Cardiac fibroblast (primary cell): ENCODE results near the gene S1PR1.

ENCODE experiments used
- DNase-seq, 2 donors: peaks; one replicate each; pipeline versions ENCODE4 v3.0.0 to v3.0.0-alpha.2; 2010; ENCODE audit warnings: low read depth in 2 of 2
- H3K4me3 ChIP-seq, 2 donors: replicated peaks in 1 of 2; 1 replicate in 1 of 2; 2 replicates in 1 of 2; pipeline ENCODE4 v1.5.1; 2011; ENCODE audit warnings: low read depth in 2 of 2, low read length in 2 of 2, mild to moderate bottlenecking in 2 of 2, moderate library complexity in 1 of 2
- TF ChIP-seq, protein P1 (sequence below): IDR thresholded peaks from one replicate; pipeline ENCODE4 v1.5.1; 2011; ENCODE audit warnings: low read depth, mild to moderate bottlenecking, low read length, inconsistent platforms

The S1PR1 gene

DNA sequence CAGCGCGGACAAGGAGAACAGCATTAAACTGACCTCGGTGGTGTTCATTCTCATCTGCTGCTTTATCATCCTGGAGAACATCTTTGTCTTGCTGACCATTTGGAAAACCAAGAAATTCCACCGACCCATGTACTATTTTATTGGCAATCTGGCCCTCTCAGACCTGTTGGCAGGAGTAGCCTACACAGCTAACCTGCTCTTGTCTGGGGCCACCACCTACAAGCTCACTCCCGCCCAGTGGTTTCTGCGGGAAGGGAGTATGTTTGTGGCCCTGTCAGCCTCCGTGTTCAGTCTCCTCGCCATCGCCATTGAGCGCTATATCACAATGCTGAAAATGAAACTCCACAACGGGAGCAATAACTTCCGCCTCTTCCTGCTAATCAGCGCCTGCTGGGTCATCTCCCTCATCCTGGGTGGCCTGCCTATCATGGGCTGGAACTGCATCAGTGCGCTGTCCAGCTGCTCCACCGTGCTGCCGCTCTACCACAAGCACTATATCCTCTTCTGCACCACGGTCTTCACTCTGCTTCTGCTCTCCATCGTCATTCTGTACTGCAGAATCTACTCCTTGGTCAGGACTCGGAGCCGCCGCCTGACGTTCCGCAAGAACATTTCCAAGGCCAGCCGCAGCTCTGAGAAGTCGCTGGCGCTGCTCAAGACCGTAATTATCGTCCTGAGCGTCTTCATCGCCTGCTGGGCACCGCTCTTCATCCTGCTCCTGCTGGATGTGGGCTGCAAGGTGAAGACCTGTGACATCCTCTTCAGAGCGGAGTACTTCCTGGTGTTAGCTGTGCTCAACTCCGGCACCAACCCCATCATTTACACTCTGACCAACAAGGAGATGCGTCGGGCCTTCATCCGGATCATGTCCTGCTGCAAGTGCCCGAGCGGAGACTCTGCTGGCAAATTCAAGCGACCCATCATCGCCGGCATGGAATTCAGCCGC is 2.5 kb downstream of the S1PR1 start:
- TF ChIP-seq, protein P1, sequence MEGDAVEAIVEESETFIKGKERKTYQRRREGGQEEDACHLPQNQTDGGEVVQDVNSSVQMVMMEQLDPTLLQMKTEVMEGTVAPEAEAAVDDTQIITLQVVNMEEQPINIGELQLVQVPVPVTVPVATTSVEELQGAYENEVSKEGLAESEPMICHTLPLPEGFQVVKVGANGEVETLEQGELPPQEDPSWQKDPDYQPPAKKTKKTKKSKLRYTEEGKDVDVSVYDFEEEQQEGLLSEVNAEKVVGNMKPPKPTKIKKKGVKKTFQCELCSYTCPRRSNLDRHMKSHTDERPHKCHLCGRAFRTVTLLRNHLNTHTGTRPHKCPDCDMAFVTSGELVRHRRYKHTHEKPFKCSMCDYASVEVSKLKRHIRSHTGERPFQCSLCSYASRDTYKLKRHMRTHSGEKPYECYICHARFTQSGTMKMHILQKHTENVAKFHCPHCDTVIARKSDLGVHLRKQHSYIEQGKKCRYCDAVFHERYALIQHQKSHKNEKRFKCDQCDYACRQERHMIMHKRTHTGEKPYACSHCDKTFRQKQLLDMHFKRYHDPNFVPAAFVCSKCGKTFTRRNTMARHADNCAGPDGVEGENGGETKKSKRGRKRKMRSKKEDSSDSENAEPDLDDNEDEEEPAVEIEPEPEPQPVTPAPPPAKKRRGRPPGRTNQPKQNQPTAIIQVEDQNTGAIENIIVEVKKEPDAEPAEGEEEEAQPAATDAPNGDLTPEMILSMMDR: no peak
- DNase-seq: no peak
- H3K4me3 ChIP-seq: peak overlapping the region; percentile 8 to 15

DNA sequence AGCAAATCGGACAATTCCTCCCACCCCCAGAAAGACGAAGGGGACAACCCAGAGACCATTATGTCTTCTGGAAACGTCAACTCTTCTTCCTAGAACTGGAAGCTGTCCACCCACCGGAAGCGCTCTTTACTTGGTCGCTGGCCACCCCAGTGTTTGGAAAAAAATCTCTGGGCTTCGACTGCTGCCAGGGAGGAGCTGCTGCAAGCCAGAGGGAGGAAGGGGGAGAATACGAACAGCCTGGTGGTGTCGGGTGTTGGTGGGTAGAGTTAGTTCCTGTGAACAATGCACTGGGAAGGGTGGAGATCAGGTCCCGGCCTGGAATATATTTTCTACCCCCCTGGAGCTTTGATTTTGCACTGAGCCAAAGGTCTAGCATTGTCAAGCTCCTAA is 3.2 kb downstream of the S1PR1 start:
- H3K4me3 ChIP-seq: no peak overlapping the region
- TF ChIP-seq, protein P1: no peak
- no peak for DNase-seq

DNA sequence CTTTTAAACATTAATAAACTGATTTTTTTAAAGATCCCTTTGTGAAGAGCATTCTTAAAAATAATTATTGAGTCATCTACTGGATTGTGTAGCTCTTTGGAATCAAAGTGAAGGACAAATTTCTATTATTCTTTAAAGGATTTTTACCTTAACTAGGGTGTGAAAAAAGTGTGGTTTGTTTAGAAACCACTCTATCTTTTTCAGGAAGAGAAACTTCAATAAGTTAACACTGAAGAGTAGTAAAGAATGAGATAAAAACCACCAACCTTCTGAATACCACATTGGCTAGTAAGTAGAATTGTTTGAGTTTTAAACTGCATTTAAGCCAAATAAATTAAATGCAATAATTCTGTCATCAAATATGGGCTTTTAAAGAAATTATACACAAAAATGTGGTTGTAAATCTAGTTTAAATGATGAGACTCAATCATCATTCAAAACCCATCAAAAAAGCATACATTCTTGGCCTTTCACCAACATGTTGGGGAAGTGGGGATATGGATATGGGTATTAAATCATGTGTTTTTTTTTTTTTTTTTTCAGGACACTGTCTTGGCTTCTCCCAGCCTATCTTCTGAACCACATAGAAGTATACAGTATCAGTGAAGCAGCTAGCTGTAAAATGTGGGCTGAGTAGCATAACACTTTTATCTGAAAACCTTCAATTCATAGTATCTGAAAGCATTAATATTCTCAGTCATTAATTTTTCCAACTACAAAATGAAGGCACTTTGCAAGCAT is 4.8 kb downstream of the S1PR1 start:
- H3K4me3 ChIP-seq: no peak overlapping the region
- DNase-seq: no peak
- TF ChIP-seq, protein P1: no peak

DNA sequence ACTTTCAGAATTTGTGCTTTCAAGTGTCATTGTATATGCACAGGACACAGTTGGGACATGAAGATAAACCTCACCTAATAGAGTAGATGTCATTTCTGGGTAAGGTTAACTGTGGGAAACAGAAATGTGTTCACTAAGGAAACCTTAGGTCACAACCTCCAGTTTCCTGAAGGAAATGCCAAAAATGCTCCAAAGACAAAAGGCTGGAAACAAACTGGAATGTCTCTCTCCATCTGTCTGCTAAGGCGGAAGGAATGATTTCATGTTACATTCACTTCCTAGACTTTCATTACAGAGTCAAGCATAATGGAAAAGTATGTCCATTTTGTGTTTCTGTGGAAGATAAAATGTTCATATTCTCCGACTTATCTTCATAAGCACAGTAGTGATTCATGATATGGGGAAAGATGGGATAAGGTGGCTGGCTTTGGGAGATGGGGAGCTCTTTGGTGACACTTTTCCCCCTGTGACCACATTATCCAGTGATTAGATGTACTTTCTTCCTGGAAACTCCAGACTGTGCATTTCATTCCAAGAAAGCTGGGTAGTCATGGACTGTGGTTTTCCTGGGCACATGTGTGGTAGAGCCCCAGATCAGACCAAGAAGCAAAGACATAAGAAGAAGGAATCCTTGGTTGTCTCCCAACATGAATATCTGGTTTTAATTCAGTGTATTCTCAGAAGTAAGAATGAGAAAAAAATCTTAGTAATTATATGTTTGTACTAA is 5.7 kb downstream of the S1PR1 start:
- no peak overlapping the region for H3K4me3 ChIP-seq
- TF ChIP-seq, protein P1: no peak
- DNase-seq: peak; percentile 71 to 79

DNA sequence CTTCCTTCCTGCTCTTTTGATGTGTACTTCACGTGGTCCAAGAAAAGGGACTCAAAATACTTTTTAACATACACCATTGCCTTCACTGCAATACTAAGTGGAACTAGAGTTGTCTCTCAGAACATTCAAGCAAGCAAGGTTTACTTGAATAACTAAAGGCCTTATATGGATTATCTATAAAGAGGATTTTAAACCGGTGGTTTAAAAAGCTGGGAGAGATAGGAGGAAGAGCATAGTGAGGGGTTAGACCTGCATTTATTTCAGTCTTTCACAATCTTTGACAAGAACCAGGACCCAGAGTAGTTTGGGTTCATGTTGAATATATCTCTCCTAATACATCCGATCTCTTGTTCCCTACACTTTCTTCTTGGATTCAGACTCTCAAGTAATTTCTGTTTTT is 6.9 kb downstream of the S1PR1 start:
- TF ChIP-seq, protein P1: no peak
- H3K4me3 ChIP-seq: no peak overlapping the region
- no peak for DNase-seq

DNA sequence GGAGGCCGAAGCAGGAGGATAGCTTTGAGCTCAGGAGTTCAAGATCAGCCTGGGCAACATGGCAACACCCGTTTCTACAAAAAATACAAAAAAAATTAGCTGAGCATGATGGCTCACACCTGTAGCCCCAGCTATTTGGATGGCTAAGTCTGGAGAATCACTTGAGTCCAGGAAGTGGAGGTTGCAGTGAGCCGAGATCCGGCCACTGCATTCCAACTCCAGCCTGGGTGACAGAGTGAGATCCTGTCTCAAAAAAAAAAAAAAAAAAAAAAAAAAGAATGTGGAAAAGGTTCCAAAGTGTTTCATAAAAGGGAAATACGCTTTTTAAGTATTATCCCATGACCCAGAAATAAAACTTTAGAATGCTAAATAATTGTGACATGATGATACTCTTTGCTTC is 8.0 kb downstream of the S1PR1 start:
- DNase-seq: no peak
- TF ChIP-seq, protein P1: no peak
- no peak overlapping the region for H3K4me3 ChIP-seq
